GM21717 (cell line): ENCODE measurements around the gene TNIK.

Experiments
- ATAC-seq: cut with Tn5 transposase; IDR thresholded peaks from one replicate; pipeline ENCODE4 v1.9.1; 2021; ENCODE audit warnings: mild to moderate bottlenecking, moderate library complexity; ENCODE audit not compliant: unreplicated experiment

TNIK gene

GRCh38 chr3:171021377-171021776, 438.8 kb downstream of the TNIK start:
- ATAC-seq: no peak

- no peak for ATAC-seq
Measured at GRCh38 chr3:171018156-171018935, 441.9 kb downstream of the TNIK start.

GRCh38 chr3:171013822-171014748, 446.1 kb downstream of the TNIK start:
- no peak for ATAC-seq

- no peak for ATAC-seq
Measured at GRCh38 chr3:171011873-171012336, 448.3 kb downstream of the TNIK start.
